ENCODE data around the gene CYP2U1. TPM values are rescaled to one million over a fixed set of nuclear protein-coding genes. Genes with fewer than 3 reads are reported as not detected.
A peak's percentile ranks its signal among the peaks of the same experiment; 100 is the strongest.
"Not testable (repeated sequence)": the region's sequence is repeated elsewhere in the genome, so short reads cannot be mapped to it uniquely, and the experiment has no call there.

Gene CYP2U1
- 8.6 and 9.5 TPM in 2 replicates for total RNA-seq (2014; rRNA removed; shearing (Covaris generic))
- 6.0 and 7.2 TPM in 2 replicates for polyA plus RNA-seq (2015; cell fraction: cytosol; rRNA removed)
- polyA plus RNA-seq (2015; cell fraction: nucleus; rRNA removed): 4.1 and 4.6 TPM in 2 replicates

DNA sequence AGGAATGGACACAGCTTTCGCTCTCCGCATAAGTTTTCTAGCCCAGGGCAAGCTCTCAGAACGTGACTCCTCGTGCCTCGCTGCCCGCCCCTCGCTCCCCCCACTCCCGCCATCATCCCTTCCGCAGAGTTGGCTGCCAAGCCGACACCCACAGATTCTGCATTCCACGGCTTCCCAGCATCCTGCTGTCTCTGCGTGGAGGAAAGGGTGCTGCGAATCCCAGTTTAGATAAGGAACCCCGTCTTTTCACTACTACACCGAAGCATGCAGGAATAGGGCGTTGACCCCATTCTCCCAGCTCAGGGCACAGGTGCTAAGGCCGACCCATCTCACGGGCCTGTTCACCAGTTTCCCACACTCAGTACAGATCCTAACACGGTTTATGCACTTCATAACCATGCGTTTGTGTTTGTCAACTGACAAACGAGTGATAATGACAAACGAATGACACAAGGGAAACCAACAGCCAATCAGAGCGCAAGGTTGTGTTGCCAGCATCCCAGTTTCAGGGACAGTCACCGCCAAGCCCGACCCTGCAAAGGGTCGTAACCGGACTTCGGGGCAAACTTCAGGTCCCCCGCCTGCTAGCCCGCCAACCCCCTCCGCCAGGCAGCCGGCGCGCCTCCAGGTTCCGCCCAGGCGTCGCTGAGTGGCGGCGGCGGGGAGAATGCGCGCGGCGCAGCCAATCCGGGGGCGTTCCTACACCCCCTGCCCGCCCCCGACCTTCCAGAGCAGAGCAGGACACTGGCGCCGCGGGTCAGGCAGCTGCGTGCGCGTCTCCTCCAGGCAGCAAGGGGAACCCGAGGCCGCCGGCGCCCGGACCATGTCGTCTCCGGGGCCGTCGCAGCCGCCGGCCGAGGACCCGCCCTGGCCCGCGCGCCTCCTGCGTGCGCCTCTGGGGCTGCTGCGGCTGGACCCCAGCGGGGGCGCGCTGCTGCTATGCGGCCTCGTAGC lies at the start of gene CYP2U1:
Gene CYP2U1, plus strand, starts transcription at position 729 of the 954 bp plus-strand sequence. Its CDS starts 95 bp downstream, at position 824.
- peak; percentile 75 for DNase-seq (ENCODE audit: low read depth, low spot score)
- in situ Hi-C loops (cut with HindIII; ENCODE audit: low pct_unique_long_range_greater_than_20kb, low sequenced_read_pairs): no loop called here

GRCh38 chr4:107885865-107886264 lies 45.5 kb upstream of the CYP2U1 start:
- DNase-seq (ENCODE audit: low read depth, low spot score): no peak
- in situ Hi-C loops (cut with HindIII; ENCODE audit: low pct_unique_long_range_greater_than_20kb, low sequenced_read_pairs): no loop called here

DNA sequence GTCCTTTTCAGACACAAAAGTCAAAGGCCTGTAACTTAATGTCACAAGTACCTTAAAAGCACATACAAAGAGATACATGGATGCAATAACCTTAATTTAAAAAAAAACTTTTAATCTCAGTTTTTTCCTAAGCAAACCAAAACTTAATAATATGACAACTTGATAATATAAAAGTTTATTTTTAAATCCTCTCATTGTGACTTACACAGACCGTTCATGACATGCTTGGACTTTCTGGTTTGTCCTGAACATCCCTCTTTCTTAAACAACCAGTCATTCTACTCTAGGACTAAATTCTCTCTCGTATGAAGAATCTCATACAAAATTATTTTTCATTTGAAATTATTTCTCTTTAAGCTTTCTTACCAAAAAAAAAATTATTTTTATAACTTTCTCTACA lies 43.1 kb upstream of the CYP2U1 start:
- in situ Hi-C loops (cut with HindIII; ENCODE audit: low pct_unique_long_range_greater_than_20kb, low sequenced_read_pairs): no loop called here
- DNase-seq (ENCODE audit: low read depth, low spot score): peak; percentile 0

DNA sequence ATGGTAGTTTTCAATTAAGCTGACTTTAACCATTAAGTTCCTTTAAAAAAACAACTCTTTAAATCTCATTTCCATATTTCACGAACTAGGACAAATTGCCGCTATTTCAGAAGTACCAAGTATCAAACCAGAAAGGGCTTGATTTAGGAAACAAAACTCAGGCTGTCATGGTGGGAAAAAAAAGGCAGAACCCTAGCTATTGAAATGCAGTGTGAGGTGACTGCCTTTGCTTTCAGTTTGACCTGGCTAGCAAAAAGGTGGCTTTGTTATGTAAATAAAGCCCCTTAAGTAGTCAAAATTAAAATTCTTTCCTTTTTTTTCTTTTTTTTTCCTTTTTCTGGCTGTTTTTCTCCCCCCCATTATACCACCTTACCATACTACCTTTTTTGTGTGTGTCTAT lies 40.6 kb upstream of the CYP2U1 start:
- in situ Hi-C loops (cut with HindIII; ENCODE audit: low pct_unique_long_range_greater_than_20kb, low sequenced_read_pairs): no loop called here
- DNase-seq (ENCODE audit: low read depth, low spot score): no peak

DNA sequence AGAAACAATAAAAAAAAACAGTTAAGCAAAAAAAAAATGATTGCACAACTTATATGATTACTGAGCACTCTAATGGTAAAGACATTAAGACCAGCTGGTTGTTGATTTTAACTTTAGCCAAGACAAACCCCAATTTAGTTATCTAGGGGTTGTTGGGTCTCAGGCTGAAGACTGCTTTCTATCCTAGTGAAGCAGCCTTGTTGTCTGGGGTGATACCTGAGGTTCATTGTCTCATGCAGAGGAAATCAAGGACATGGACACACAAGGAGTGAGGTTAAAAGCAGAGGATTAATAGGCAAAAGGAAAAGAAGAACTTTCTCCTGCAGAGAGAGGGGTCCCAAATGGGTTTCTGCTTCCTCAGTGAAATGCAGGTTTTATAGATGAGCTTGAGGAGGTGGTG lies 40.0 kb upstream of the CYP2U1 start:
- DNase-seq (ENCODE audit: low read depth, low spot score): no peak

GRCh38 chr4:107893171-107894137 lies 37.9 kb upstream of the CYP2U1 start:
- in situ Hi-C loops (cut with HindIII; ENCODE audit: low pct_unique_long_range_greater_than_20kb, low sequenced_read_pairs): no loop called here
- no peak for DNase-seq (ENCODE audit: low read depth, low spot score)

More for the DNA sequence above, 40.0 kb upstream of the CYP2U1 start:
- in situ Hi-C loops (cut with HindIII; ENCODE audit: low pct_unique_long_range_greater_than_20kb, low sequenced_read_pairs): no loop called here

DNA sequence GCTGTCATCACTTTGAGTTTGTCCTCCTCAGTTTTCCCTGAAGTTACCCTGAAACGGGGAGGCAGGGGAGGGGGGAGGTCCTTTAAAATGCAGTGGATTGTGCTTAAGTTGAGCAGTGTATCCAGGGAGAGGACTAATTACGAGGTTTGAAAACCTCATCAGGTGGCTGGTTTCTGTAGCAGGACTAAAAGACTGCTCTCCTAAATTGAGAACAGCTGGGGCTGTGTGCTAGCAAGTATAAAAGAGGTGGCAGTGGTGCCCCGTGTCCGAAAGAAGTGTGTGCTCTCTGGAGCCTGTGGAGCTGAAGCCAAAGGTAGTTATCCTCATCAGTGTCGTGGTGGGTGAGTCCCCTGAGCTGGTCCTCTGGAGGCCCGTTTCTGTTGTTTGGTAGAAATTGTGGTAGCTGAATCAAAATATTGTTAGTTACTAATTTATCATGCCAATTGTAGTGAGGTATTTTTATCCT lies 37.2 kb upstream of the CYP2U1 start:
- DNase-seq (ENCODE audit: low read depth, low spot score): no peak
- in situ Hi-C loops (cut with HindIII; ENCODE audit: low pct_unique_long_range_greater_than_20kb, low sequenced_read_pairs): no loop called here

DNA sequence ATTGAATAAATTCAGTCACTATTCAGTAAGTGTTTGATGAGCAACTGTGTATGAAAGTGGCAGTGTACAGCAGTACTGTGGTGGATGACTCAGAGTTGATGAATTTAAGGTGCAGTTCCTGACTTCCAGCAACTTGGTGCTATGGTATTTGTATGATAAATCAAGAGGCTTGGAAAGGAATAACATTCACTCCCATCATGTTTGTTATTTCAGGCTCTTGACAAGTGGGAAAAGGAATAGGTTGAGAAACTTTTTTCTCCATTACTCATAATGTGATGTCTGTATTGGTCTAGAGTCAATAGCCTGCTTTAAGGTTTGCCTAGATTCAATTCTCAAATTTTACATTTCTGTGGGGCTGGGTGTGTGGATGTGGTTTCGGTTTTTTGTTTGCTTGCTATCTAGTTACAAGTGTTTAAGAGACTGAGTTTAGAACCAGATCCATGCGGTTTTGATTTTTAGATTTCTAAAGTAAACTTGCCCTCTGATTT lies 35.1 kb upstream of the CYP2U1 start:
- no peak for DNase-seq (ENCODE audit: low read depth, low spot score)
- in situ Hi-C loops (cut with HindIII; ENCODE audit: low pct_unique_long_range_greater_than_20kb, low sequenced_read_pairs): no loop called here

DNA sequence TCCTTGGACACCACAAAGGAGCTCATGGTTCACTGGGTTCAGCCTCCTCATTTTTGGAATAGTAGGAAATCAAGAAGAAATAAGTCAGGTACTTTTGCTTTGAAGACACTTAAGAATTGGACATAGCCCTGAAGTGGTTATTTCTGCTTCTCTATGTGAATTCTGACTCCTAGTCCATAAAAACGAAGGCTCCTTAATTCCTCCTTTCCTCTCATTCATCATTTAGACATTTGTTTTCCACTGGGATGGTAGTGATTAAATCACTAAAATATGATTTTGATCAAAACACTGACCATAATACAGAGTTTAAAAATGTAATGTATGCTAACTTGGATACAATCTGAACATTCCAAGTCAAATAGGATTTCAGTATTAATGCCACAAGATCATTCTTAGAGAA lies 34.7 kb upstream of the CYP2U1 start:
- no peak for DNase-seq (ENCODE audit: low read depth, low spot score)
- in situ Hi-C loops (cut with HindIII; ENCODE audit: low pct_unique_long_range_greater_than_20kb, low sequenced_read_pairs): no loop called here

GRCh38 chr4:107897823-107898222 lies 33.5 kb upstream of the CYP2U1 start:
- in situ Hi-C loops (cut with HindIII; ENCODE audit: low pct_unique_long_range_greater_than_20kb, low sequenced_read_pairs): no loop called here
- no peak for DNase-seq (ENCODE audit: low read depth, low spot score)

DNA sequence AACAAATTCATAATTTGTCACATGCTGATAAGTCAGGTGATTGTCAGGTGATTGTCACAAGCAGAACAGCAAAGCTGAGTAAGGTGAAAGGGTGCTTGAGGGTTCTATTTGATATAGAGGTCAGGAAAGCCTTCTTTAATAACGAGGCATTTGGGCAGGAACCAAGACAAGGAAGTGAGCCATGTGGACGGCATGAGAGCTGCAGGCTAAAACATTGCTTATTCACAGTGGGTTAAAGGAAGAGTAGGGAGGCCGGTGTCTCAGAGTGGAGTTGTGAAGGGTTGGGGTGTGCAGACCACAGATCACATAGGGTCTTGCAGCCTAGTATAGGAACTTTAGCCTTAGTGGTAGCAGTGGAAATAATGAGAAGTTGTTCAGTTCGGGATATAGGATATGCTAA lies 31.3 kb upstream of the CYP2U1 start:
- peak; percentile 22 for DNase-seq (ENCODE audit: low read depth, low spot score)
- in situ Hi-C loops (cut with HindIII; ENCODE audit: low pct_unique_long_range_greater_than_20kb, low sequenced_read_pairs): loop anchor here (25.0 kb wide), 1 partner anchor 138 kb away; no protein-coding TSS in a partner anchor

GRCh38 chr4:107900508-107900907 lies 30.8 kb upstream of the CYP2U1 start:
- in situ Hi-C loops (cut with HindIII; ENCODE audit: low pct_unique_long_range_greater_than_20kb, low sequenced_read_pairs): loop anchor here (25.0 kb wide), 1 partner anchor 138 kb away; no protein-coding TSS in a partner anchor

DNA sequence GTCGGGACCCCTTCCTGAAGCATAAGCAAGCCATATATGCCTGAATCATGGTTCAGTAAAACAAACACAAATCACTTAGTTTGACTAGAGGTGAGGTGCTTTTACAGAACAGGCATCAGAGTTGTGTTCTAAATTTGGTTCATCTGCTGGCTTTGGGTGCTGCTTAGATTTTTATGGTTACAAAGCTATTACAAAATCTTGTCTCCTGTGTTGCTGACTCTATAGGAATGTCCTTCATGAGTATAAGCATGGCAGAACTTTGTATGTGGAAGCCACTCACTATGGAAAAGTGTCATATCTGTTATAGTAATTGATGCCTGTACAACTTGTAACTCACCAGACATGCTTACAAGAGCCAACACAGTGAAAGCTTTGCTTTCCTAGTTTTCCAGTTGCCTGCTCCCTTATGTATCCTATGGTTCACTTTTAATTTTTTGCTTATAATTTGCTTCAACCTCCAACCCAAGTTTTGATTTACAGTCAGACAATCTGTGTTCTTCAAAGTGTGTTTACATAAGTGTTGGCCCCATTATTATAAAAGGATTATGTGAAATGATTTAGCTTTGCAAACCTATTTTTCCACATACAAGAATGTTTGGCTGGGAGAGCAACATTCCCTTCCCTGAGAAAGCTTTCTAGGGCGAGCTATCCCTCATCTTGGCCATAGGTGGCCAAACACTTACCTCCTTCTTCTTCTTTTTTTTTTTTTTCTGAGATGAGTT lies 30.0 kb upstream of the CYP2U1 start:
- DNase-seq (ENCODE audit: low read depth, low spot score): no peak
- in situ Hi-C loops (cut with HindIII; ENCODE audit: low pct_unique_long_range_greater_than_20kb, low sequenced_read_pairs): loop anchor here (25.0 kb wide), 1 partner anchor 139 kb away; no protein-coding TSS in a partner anchor

More at GRCh38 chr4:107900508-107900907, 30.8 kb upstream of the CYP2U1 start:
- DNase-seq (ENCODE audit: low read depth, low spot score): no peak

GRCh38 chr4:107902715-107903114 lies 28.6 kb upstream of the CYP2U1 start:
- in situ Hi-C loops (cut with HindIII; ENCODE audit: low pct_unique_long_range_greater_than_20kb, low sequenced_read_pairs): loop anchor here (25.0 kb wide), 1 partner anchor 140 kb away; no protein-coding TSS in a partner anchor
- no peak for DNase-seq (ENCODE audit: low read depth, low spot score)

GRCh38 chr4:107905082-107905481 lies 26.3 kb upstream of the CYP2U1 start:
- in situ Hi-C loops (cut with HindIII; ENCODE audit: low pct_unique_long_range_greater_than_20kb, low sequenced_read_pairs): loop anchor here (25.0 kb wide), 1 partner anchor 143 kb away; no protein-coding TSS in a partner anchor
- DNase-seq (ENCODE audit: low read depth, low spot score): not testable (repeated sequence)

- no peak for DNase-seq (ENCODE audit: low read depth, low spot score)
- in situ Hi-C loops (cut with HindIII; ENCODE audit: low pct_unique_long_range_greater_than_20kb, low sequenced_read_pairs): loop anchor here (25.0 kb wide), 1 partner anchor 144 kb away; no protein-coding TSS in a partner anchor
Measured at GRCh38 chr4:107906458-107907100, 24.8 kb upstream of the CYP2U1 start.

All from SK-MEL-5 (cell line).